ENCODE results near the gene PPFIBP1. TPM values are rescaled to one million over a fixed set of nuclear protein-coding genes. Genes with fewer than 3 reads are reported as not detected.
"Not testable (repeated sequence)": the region's sequence is repeated elsewhere in the genome, so short reads cannot be mapped to it uniquely, and the experiment has no call there.

Gene PPFIBP1
- total RNA-seq, 1 experiment from 2014 or later = 42.3 TPM

DNA sequence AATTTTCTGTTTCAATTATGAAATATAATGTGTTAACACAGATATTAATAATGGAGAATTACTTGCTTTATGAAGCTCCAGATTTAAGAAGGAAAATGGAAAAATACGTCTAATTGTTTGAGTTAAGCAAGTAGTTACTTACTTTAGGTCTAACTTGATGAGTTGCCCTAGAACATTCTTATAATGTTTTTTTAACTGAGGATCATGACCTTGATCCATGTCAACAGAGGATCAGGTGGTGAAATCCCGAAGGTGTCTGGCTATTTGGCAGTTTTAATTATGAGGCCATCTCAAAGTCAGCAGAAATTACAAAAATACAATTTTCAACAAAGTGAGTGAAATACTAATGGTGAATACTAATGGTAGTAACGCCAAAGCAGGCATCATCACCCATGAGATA is 115.3 kb downstream of the PPFIBP1 start:
- no peak for DNase-seq
- H3K9me3 ChIP-seq = no peaks in the 10 kb centered on the region
- no peak overlapping the region for H3K4me3 ChIP-seq
- H3K27me3 ChIP-seq = no peaks in the 10 kb centered on the region
- peaks cover 8% of the 10 kb centered on the region for H3K36me3 ChIP-seq

DNA sequence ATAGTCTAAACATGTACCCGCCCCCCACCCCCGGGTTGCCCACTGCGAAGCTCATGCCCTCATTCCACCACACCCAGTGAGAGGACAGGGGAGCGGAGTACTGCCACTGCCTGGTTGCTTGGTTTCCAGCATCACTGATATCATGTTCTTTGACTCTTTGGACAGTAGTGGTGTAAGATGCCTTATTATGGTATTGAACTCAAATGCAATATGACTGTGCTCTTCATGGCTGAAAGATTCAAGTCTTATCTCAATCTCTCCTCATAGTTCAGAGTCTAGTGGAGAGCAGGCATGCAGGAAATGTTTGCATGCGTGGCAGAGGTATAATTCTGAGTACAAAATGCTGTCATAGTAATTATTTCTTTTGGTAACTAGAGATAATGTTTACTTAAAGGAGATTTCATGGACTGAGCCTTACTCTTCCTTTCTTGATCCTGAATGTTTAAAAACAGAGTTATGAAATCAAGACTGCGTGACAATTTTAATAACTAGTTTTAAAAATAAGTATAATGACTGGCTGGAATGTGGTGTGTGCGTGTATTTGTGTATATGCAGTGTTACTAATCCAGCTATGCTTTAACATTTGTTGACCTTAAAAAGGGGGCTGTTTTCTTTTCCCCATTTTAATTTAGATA is 116.7 kb downstream of the PPFIBP1 start:
- not testable (repeated sequence) for H3K4me3 ChIP-seq, H3K9me3 ChIP-seq, H3K36me3 ChIP-seq, H3K27me3 ChIP-seq, DNase-seq

DNA sequence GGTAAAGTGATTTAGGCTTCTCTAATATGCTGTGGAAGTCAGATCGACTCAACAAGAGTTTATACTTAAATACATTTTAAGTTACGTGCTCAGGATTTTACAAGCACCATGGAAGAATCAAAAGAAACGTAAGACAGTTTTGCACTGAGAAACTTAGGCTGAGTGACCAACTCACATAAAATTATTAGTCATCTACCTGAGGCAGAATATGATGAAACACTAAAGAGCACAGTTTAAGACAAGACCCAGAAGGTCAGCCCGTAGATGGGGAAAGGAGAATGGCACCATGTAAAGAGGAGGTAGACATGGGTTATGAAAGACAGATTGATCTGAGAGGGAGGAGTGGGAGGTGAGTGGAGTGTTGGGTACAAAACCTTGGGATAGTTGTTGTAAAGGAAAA is 118.4 kb downstream of the PPFIBP1 start:
- not testable (repeated sequence) for H3K4me3 ChIP-seq, H3K36me3 ChIP-seq, H3K27me3 ChIP-seq, H3K9me3 ChIP-seq, DNase-seq

DNA sequence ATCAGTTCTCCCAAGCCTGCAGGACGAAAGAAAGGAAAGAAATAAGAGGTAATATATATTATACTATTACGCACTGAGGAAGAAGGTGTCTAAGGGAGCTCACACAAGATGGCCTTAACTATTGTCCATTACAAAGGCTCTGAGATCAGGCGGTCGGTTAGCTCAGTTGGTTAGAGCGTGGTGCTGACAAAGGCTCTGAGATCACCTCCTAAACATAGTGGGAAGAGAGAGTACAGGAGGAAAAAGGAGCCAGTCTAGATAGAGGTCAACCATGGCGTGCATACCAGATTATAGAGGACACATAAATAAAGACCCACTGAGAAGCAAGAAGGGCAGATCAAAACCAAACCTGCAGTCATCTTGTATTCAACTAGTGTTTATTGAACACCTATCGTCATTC is 118.9 kb downstream of the PPFIBP1 start:
- not testable (repeated sequence) for H3K27me3 ChIP-seq, DNase-seq, H3K36me3 ChIP-seq, H3K4me3 ChIP-seq, H3K9me3 ChIP-seq

DNA sequence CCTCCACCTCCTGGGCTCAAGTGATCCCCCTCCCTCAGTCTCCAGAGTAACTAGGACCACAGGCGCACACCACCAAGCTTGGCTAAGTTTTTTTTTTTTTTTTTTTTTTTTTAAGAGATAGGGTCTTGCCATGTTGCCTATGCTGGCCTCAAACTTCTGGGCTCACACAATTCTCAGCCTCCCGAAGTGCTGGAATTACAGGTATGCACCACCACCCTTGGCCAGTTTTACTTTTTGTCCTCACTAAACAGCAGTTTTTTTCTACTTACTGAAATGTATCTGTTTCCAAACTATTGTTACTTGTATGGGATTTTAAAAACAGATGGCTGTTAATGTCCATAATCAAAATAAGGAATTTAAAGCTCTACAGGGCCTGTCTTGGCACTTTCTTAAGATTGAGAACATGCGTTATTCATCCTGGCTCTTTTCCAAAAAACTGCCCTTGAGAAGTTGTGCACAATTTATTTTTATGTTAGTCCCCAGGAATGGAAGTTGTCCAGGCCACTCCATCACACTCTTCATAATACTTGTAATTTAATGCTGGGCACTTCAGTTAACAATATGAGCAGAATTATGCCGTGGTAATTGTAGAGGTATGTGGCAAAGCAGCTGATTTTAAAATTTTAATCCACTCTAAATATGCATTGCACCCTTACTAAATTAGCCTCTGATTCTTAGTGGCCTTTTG is 120.3 kb downstream of the PPFIBP1 start:
- Histone ChIP-seq H3K4me3 (no peak overlapping the region), H3K36me3 (peaks cover 7% of the 10 kb centered on the region), H3K9me3 (no peaks in the 10 kb centered on the region), H3K27me3 (no peaks in the 10 kb centered on the region)
- no peak for DNase-seq

DNA sequence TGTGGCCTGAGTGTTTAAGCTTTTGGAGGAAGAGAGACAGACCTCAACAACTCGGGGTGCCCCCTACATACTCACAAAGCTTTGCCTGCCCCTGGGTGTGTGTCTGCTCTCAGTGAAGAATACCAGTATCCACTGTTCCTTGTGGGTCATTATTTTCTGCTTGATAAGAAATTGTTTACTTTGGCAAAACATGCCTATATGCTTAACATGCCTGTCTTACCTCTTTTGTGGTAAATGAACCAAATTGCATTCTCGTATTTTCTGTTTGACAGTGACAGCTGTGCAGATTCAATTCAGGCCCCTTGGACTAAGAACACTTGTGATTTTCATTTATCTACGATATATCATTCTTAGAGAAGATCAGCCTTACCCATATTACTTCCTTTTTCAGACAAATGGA is 121.7 kb downstream of the PPFIBP1 start:
- Histone ChIP-seq H3K27me3 (no peaks in the 10 kb centered on the region), H3K36me3 (peaks cover 9% of the 10 kb centered on the region), H3K9me3 (no peaks in the 10 kb centered on the region), H3K4me3 (no peak overlapping the region)
- DNase-seq = no peak

DNA sequence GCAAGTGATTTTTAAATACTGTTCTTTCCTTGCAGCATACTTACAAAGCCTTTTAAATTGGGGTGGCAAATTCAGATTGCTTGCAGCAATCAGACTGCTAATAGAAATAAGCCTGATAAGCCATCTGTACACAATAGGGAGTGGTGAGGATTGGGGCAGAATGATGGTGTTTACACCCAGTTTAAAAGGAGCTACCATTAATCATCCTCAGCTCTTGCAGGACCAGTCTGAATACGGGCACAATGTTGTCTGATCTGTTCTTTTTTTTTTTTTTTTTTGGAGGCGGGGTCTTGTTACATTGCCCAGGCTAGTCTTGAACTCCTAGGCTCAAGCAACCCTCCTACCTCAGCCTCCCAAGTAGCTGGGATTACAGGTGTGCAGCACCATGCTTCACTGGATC is 122.1 kb downstream of the PPFIBP1 start:
- no peak for DNase-seq
- Histone ChIP-seq H3K27me3 (no peaks in the 10 kb centered on the region), H3K4me3 (no peak overlapping the region), H3K9me3 (no peaks in the 10 kb centered on the region), H3K36me3 (peaks cover 9% of the 10 kb centered on the region)

DNA sequence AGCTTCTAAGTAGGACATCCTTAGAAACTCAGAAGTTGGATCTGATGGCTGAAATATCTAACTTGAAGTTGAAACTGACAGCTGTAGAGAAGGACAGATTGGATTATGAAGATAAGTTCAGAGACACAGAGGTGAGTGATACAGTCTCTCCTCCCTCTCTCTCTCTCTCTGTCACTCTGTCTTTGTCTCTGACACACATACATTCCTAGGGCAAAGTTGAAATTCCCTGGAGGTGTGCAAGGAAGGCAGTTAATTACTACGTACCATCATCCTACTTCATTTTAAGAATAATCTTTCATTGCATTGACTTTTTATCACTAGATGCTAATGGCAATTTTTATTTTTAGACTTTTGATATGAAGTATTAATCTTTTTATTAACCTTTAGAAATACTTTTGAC is 126.0 kb downstream of the PPFIBP1 start:
- H3K27me3 ChIP-seq = no peaks in the 10 kb centered on the region
- DNase-seq = no peak
- peaks cover 9% of the 10 kb centered on the region for H3K36me3 ChIP-seq
- no peak overlapping the region for H3K4me3 ChIP-seq
- no peaks in the 10 kb centered on the region for H3K9me3 ChIP-seq

DNA sequence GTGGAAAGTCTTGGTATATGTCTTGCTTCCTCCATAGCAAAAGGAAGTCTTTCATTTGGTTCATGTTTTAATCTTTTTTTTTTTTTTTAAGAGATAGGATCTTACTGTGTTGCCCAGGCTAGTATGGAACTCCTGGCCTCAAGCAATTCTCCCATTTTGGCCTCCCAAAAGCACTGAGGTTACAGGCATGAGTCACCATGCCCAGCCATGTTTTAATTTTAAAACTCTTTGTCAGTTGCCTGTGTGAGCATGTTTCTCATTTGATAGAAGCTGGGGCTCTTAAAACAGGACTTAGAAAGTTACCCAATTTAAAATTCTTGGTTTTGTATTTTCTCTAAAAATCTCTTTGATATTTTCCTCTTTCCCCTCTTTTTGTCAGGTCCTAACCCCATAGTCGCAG is 127.2 kb downstream of the PPFIBP1 start:
- no peak overlapping the region for H3K4me3 ChIP-seq
- H3K27me3 ChIP-seq = no peaks in the 10 kb centered on the region
- H3K9me3 ChIP-seq = no peaks in the 10 kb centered on the region
- no peak for DNase-seq
- H3K36me3 ChIP-seq = peaks cover 12% of the 10 kb centered on the region

DNA sequence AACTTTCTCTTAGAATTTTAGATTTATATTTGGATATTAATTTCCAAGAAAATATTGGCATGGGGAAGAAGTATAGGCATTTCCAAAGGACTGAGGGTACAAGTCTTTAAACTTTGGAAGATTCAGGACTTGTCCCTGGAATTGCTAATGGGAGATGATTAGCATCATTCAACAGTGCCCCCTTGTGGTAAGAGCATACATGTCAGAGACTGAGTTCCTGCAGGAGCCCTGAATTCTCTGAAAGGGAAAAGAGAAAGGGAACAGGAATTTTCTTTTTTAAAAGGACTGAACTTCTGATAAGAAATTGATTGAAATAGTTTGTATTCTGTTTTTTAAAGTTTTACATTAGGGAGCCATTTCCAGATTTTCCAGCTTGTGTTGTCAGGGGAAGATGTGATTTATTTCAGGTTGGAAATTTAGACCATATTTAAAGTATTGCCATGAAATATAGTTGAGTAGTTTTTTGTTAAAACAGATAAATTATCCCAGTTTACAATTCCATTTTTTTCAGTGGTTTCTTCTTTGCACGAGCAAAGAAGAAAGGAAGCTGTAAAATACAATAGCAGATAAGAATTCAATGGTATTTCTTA is 128.3 kb downstream of the PPFIBP1 start:
- no peaks in the 10 kb centered on the region for H3K9me3 ChIP-seq
- no peaks in the 10 kb centered on the region for H3K27me3 ChIP-seq
- peak; percentile 25 for DNase-seq
- no peak overlapping the region for H3K4me3 ChIP-seq
- H3K36me3 ChIP-seq = peaks cover 17% of the 10 kb centered on the region

DNA sequence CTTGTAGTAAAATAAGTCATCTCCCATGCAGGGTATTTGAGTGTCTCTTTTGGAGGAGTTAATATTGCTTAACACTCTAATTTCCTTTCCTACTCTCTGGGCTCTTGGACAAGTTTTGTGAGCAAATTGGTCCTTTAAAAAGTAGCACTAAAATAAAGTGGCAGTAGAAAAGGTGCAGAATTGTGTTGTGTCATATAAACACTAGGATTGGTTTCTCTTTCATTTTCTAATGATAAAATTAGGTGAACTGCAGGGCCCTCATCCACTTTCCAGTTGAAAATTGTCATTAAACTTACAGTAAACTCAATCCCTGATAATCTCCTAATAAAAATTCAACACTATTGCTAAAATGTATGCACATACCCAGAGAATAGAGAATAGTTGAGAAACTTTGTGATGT is 129.7 kb downstream of the PPFIBP1 start:
- H3K36me3 ChIP-seq = peaks cover 20% of the 10 kb centered on the region
- H3K27me3 ChIP-seq = no peaks in the 10 kb centered on the region
- DNase-seq = no peak
- H3K4me3 ChIP-seq = no peak overlapping the region
- H3K9me3 ChIP-seq = no peaks in the 10 kb centered on the region

DNA sequence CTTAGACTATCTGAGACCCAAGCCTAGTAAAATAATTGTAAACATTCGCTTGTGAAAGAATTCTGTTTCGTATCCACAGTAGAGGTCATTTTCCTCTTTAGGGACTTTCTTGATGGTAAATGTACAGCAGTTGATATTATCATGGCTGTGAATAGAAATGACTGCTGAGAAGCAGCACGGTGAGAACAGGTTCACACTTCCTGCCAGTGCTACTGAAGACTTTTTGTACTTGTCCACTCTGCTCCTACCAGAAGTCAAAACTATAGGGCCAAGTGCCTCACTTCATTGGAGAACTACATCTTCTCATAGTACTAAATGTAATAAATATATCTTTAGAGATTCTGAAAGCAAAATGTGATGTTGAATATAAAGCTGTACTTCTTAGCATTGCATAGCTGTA is 131.5 kb downstream of the PPFIBP1 start:
- peaks cover 18% of the 10 kb centered on the region for H3K36me3 ChIP-seq
- not testable (repeated sequence) for H3K4me3 ChIP-seq, H3K27me3 ChIP-seq, H3K9me3 ChIP-seq, DNase-seq

DNA sequence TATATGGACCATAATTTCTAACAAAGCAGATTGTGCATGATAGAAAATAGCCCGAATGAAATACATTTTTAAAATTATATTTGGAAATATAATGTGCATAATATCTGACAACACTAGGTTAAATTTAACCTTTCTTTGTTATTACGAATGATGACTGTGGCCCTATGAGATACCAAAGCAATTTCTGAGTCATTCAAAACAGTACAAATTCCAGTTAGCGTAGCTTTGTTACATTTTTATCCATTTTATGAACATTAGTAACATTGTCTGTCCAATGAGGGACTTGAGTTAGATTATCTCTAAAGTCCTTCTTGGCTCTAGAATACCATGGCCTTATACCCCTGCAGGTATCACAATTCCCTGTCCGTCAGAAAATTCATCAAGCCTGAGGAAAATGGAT is 133.3 kb downstream of the PPFIBP1 start:
- no peak overlapping the region for H3K4me3 ChIP-seq
- DNase-seq = no peak
- H3K36me3 ChIP-seq = peaks cover 23% of the 10 kb centered on the region
- H3K9me3 ChIP-seq = no peaks in the 10 kb centered on the region
- no peaks in the 10 kb centered on the region for H3K27me3 ChIP-seq

DNA sequence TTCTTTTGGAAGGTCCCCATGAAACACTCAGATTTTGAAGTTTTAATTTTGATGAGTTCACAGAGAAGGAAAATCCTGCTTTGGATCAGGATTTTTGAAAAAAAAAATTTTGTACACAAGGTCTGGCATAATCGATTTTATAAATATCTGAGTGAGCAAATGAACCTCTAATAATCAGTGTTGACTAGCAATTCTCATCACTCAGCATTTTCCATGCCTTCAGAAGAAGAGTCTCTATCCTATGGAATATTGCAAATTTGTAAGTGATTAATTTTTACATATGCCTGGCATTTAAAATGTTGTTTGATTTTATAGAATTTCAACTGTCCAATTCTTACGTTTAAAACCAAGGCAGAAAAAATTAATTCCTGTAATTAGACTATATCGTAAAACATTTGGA is 141.7 kb downstream of the PPFIBP1 start:
- H3K36me3 ChIP-seq = peaks cover 22% of the 10 kb centered on the region
- no peak for DNase-seq
- H3K27me3 ChIP-seq = no peaks in the 10 kb centered on the region
- H3K9me3 ChIP-seq = no peaks in the 10 kb centered on the region
- no peak overlapping the region for H3K4me3 ChIP-seq

DNA sequence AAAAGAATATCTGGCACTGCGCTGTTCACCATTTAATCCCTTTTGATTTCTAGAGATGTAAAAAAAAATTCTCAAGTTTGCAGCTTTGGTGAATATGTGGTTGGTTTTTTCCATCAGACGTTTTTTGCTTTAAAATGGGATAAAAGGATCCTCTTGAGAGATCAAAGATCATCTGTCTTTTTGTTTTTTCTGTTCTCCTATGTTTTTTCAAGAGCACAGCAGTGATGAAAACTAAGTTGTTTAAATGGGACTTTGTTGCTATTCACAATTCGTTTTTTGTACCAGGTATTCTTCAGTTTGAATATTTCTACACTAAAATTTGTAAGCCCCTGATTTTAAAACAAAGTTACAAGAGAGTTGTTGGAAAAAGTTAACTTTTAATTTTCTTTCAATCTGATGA is 142.5 kb downstream of the PPFIBP1 start:
- H3K27me3 ChIP-seq = no peaks in the 10 kb centered on the region
- peaks cover 25% of the 10 kb centered on the region for H3K36me3 ChIP-seq
- no peak for DNase-seq
- H3K9me3 ChIP-seq = no peaks in the 10 kb centered on the region
- H3K4me3 ChIP-seq = no peak overlapping the region

DNA sequence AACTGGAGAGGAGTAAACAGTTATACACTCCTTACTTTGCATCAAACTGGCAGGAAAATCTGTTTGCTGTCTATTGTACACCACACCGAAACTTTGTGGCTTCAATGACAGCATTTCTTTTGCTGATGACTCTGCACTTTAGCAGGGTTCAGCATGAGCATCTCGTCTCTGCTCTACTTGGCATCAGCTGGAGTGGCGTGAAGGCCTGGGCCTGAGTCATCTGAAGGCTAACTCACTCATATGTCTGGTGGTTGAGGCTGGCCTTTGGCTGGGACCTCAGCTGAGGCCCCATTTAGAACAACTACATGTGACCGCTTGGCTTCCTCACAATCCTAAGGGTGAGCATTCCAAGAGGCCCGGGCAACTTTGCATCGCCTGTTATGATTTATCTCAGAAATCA is 143.5 kb downstream of the PPFIBP1 start:
- Histone ChIP-seq H3K27me3 (no peaks in the 10 kb centered on the region), H3K9me3 (no peaks in the 10 kb centered on the region), H3K4me3 (no peak overlapping the region), H3K36me3 (peaks cover 24% of the 10 kb centered on the region)
- DNase-seq = peak; percentile 51

DNA sequence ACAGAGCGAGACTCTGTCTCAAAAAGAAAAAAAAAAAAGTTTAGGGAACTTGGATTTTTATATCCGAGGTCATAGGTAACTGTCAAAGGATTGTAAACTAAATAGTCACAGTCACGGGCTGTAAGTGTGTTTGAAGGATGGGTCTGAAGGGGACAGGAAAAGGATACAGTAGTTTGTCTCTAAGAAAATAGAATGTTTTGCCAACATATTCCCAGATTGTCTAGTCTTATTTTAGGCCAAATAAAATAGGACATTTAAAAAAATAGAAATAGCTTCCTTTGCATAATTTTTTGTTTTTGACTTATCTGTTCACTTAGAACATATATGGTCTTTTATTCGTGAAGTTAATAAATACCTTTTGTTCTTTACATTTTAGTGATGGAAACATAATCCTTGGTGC is 148.0 kb downstream of the PPFIBP1 start:
- Histone ChIP-seq H3K27me3 (no peaks in the 10 kb centered on the region), H3K9me3 (no peaks in the 10 kb centered on the region), H3K4me3 (no peak overlapping the region), H3K36me3 (peaks cover 19% of the 10 kb centered on the region)
- DNase-seq = no peak

DNA sequence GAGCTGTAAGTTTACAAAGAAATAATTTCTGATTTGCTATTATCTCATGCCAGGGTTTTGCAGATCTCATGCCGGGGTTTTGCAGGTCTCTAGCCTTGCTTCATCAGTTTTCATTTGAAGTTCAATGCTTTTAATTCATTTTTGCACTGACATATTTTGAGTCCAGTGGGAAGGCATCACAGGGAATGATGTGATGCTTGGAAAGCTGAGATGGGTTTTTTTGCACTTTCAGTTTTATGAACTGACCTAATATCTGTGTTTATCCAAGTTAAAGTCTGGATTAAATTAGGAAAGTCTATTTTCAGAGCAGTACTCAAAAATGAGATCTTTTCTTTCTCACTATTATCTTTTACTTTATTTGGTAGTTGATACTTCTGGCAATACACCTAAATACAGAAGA is 148.6 kb downstream of the PPFIBP1 start:
- DNase-seq = no peak
- Histone ChIP-seq H3K4me3 (no peak overlapping the region), H3K27me3 (no peaks in the 10 kb centered on the region), H3K9me3 (no peaks in the 10 kb centered on the region), H3K36me3 (peaks cover 17% of the 10 kb centered on the region)

All from MG63 (cell line).